Heart right ventricle (tissue), 16 donors: ENCODE data around the gene DIP2C. TPM values are rescaled to one million over a fixed set of nuclear protein-coding genes. Genes with fewer than 3 reads are reported as not detected.

Experiments
- ATAC-seq, 8 donors: fragments of 200-7000 bp; cut with Tn5 transposase; one replicate each; pipeline ENCODE4 v1.9.1; 2020; ENCODE audit warnings: mild to moderate bottlenecking in 8 of 8, moderate library complexity in 8 of 8, moderate number of reproducible peaks in 1 of 8
- DNase-seq, 2 donors: peaks; one replicate each; pipeline ENCODE4 v3.0.0-alpha.2; 2020
- H3K27ac ChIP-seq, 10 donors: fragments of 200-600 bp; sonication (generic) in 2 of 10; one replicate each; pipeline versions ENCODE4 v1.5.0 to v1.8.0; 2020 to 2022; ENCODE audit warnings: mild to moderate bottlenecking in 3 of 10
- H3K27me3 ChIP-seq, 7 donors: fragments of 200-600 bp; one replicate each; pipeline ENCODE4 v1.8.0; 2021 to 2022; ENCODE audit warnings: mild to moderate bottlenecking in 2 of 7
- H3K36me3 ChIP-seq, 9 donors: fragments of 200-600 bp; sonication (generic) in 1 of 9; one replicate each; pipeline versions ENCODE4 v1.5.0 to v1.8.0; 2020 to 2022; ENCODE audit warnings: mild to moderate bottlenecking in 2 of 9
- H3K4me1 ChIP-seq, 9 donors: fragments of 200-600 bp; sonication (generic) in 1 of 9; one replicate each; pipeline versions ENCODE4 v1.5.0 to v1.8.0; 2020 to 2022; ENCODE audit warnings: mild to moderate bottlenecking in 4 of 9
- H3K4me3 ChIP-seq, 10 donors: fragments of 200-600 bp; sonication (generic) in 2 of 10; one replicate each; pipeline versions ENCODE4 v1.5.0 to v1.8.0; 2020 to 2022; ENCODE audit warnings: mild to moderate bottlenecking in 7 of 10, moderate library complexity in 2 of 10
- H3K9me3 ChIP-seq, 11 donors: fragments of 200-600 bp in 10 of 11; sonication (generic) in 2 of 11; one replicate each; pipeline versions ENCODE4 v1.5.0 to v1.8.0; 2013 to 2022; ENCODE audit warnings: mild to moderate bottlenecking in 2 of 11, control low read depth in 1 of 11, moderate library complexity in 1 of 11
- whole genome bisulfite sequencing, 2 donors: extraction: QIAGEN DNeasy Blood & Tissue Kit; methylation state at CpG; one replicate each; pipeline ENCODE4 v1.1.7; 2013; ENCODE audit warnings: inconsistent platforms in 1 of 2; 5-methylcytosine and 5-hydroxymethylcytosine counted together
- intact Hi-C, 10 donors: fragments of 100-400 bp; cut with DNase I; formaldehyde crosslinking; loops; one replicate each; pipeline versions ENCODE4 v1.11.1 to v1.14.2; 2022
- polyA plus RNA-seq, 2 donors: library from polyadenylated mRNA; stranded (reverse); fragments of 200-250 nt; gene quantifications; one replicate each; pipeline ENCODE4 v1.2.3, GENCODE V29; 2013
- total RNA-seq, 10 donors: library from RNA; stranded (reverse); fragmentation: NEBNext Ultra II Directional in 3 of 10; extraction: Animal tissue kit (Norgen Biotek cat#: 25700) in 3 of 10; gene quantifications; one replicate each; pipeline versions ENCODE4 v1.2.1 to v1.2.4, GENCODE V29; 2021 to 2023
- TF ChIP-seq, protein P1 (sequence below), 9 donors: fragments of 200-600 bp; sonication (generic) in 2 of 9; IDR thresholded peaks; one replicate each; pipeline versions ENCODE4 v1.5.0 to v1.8.0; 2021 to 2022; ENCODE audit warnings: antibody characterized with exemption in 9 of 9, mild to moderate bottlenecking in 5 of 9, moderate library complexity in 1 of 9
- donor health status: Arrhythmogenic right ventricular cardiomyopathy.
- donor health status: ischemic (EF 13 %, LVEDD 7.1; RV severe dilation, severe dysfunction).
- donor health status: healthy with polysubstance abuse.
- donor health status: DM: no; HTN: yes; CAD: no.
- donor health status: DM: no; HTN: no; CAD: no.
- donor health status: ischemic (EF 25% LVEDD 6.9; RV normal size, moderate dysfunction).
- donor health status: ischemic (EF 25% LVEDD 5.7; RV mildly dilated, moderate dysfunction).
- donor health status: healthy.
- donor health status: DM: yes; HTN: yes; CAD: no.
- donor health status: Ischemic cardiomyopathy.
- donor health status: ischemic (EF 35%, LVEDD 5.7; RV mildly dilated, moderate dysfunction).
- donor health status: nonischemic (EF 11% LVEDD 7.7; RV severe dilation, severe dysfunction).
- donor health status: DM: yes; HTN: yes; CAD: no.
- donor health status: PGD.
- donor health status: ischemic (EF 29% LVEDD 5.4; RV normal size, mild dysfunction).
- donor health status: nonischemic (EF 23%, LVEDD 6.1; RV moderate dilation, normal function).

Gene DIP2C
- total and polyA plus RNA-seq, 12 donors: 7.1 to 48.2 (median 33.7) TPM

DNA sequence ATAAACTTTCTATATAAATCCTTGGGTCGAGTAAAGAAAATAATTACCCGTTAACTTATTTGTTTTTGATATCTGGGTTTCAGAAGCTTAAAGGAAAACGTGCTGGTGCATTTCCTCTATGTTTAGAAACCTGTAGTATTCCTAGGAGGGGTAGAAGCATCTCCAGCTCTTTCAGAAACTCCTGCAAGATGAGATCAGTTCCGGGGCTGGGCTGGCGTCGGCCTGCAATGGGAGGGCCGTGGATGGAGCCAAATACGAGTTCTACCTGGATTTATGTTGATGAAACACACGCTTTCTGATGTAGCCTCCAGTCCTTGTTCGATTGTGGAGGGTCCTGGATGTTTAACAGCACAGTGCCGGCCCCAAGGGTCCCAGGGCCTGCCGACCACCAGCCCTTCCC lies 35.8 kb upstream of the DIP2C start:
- Histone ChIP-seq H3K9me3 (no peaks in the 10 kb centered on the region), H3K4me3 (no peak overlapping the region), H3K36me3 (no peaks in the 10 kb centered on the region), H3K4me1 (no peaks in the 10 kb centered on the region), H3K27me3 (peaks cover 0 to 9% (median 0%) of the 10 kb centered on the region in 7 donors), H3K27ac (no peak overlapping the region)
- DNase-seq (no peak), ATAC-seq (no peak)
- intact Hi-C loops: no loop called here
- WGBS, 2 donors: 57 to 66% methylated on average over 12 of the region's 12 CpGs
- TF ChIP-seq, protein P1, sequence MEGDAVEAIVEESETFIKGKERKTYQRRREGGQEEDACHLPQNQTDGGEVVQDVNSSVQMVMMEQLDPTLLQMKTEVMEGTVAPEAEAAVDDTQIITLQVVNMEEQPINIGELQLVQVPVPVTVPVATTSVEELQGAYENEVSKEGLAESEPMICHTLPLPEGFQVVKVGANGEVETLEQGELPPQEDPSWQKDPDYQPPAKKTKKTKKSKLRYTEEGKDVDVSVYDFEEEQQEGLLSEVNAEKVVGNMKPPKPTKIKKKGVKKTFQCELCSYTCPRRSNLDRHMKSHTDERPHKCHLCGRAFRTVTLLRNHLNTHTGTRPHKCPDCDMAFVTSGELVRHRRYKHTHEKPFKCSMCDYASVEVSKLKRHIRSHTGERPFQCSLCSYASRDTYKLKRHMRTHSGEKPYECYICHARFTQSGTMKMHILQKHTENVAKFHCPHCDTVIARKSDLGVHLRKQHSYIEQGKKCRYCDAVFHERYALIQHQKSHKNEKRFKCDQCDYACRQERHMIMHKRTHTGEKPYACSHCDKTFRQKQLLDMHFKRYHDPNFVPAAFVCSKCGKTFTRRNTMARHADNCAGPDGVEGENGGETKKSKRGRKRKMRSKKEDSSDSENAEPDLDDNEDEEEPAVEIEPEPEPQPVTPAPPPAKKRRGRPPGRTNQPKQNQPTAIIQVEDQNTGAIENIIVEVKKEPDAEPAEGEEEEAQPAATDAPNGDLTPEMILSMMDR (IDR thresholded peaks at IDR 0.05): no peak

DNA sequence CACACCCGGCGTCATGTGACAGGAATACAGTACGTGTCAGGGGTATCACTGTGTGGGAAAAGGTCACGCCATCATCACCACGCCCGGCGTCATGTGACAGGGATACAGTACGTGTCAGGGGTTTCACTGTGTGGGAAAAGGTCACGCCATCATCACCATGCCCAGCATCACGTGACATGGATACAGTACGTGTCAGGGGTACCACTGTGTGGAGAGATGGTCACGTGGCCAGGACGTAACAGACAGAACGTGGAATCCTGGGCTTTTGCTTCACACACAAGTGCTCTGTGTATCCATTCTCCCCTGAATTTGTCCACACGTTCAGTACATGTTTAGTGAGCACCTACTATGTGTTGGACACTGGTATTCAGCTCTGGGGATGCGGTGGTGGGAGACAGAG lies 34.5 kb upstream of the DIP2C start:
- no peak overlapping the region for H3K27ac ChIP-seq
- ATAC-seq (no peak), DNase-seq (no peak)
- intact Hi-C loops: no loop called here
- 92 to 95% methylated on average over 16 of the region's 16 CpGs for WGBS, 2 donors
- peaks cover 0 to 9% (median 0%) of the 10 kb centered on the region in 7 donors for H3K27me3 ChIP-seq
- no peaks in the 10 kb centered on the region for H3K36me3 ChIP-seq
- no peaks in the 10 kb centered on the region for H3K9me3 ChIP-seq
- H3K4me3 ChIP-seq: no peak overlapping the region
- no peaks in the 10 kb centered on the region for H3K4me1 ChIP-seq
- TF ChIP-seq, protein P1 (IDR thresholded peaks at IDR 0.05): no peak

DNA sequence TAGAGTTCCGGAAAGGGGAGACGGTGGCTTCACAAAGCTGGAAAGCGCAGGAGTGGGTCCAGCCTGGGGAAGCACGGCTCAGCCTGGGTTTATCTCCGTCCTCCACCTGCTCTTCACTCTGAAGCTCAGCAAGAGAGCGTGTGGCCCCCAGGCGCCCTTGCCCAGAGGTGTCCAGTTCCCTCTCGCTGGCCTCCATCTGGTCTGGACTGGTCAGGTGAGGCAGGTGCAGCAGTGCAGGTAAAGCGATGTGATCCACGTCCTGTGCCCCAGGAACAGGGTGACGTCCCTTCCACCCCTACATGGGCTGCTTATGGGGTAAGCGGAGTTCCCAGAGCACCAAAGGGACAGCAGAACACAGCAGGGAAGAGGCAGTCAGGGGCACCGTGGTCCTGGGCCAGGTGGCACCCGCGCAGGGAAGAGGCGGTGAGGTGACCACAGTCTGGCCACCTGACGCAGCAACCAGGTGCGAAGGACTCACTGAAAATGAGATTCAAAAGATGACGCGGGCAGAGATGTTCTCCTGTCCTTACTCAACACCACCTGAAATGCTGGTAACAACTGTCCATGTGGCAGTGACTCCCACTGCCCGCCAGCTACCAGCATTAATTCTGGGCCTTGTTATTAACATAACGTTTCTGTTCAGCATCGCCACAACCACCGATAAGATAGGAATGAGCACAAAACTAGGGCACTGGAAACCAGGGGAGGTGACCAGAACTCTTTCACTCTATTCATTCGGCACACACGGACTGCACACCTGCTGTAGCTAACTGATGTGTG lies 33.0 kb upstream of the DIP2C start:
- Histone ChIP-seq H3K4me3 (no peak overlapping the region), H3K27ac (no peak overlapping the region), H3K36me3 (no peaks in the 10 kb centered on the region), H3K27me3 (peaks cover 0 to 6% (median 0%) of the 10 kb centered on the region in 7 donors), H3K9me3 (no peaks in the 10 kb centered on the region), H3K4me1 (peaks cover 0 to 1% (median 0%) of the 10 kb centered on the region in 9 donors)
- ATAC-seq: no peak
- no peak for DNase-seq
- TF ChIP-seq, protein P1 (IDR thresholded peaks at IDR 0.05): no peak
- intact Hi-C loops: no loop called here
- 93% methylated on average over 26 of the region's 26 CpGs for WGBS, 2 donors

DNA sequence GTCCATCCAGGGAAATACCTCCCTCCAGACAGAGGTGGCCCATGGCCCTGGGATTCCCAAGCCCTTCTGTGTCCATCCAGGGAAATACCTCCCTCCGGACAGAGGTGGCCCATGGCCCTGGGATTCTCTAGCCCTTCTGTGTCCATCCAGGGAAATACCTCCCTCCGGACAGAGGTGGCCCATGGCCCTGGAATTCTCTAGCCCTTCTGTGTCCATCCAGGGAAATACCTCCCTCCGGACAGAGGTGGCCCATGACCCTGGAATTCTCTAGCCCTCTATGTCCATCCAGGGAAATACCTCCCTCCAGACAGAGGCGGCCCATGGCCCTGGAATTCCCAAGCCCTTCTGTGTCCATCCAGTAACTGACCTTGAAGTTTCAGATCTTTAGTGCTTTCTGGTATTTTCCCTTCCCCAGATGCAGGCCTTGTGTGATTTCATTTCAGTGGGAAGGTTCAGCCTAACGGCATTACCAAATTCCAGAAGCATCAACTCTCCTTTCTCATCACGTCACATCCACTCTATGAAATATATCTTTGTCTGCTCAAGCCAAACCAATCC lies 28.8 kb upstream of the DIP2C start:
- ATAC-seq: no peak

More for the DNA sequence above, 28.8 kb upstream of the DIP2C start:
- 89 to 91% methylated on average over 6 of the region's 6 CpGs for WGBS, 2 donors
- Histone ChIP-seq H3K4me1 (peaks cover 0 to 12% (median 0%) of the 10 kb centered on the region in 9 donors), H3K4me3 (no peak overlapping the region), H3K27me3 (no peaks in the 10 kb centered on the region), H3K9me3 (peaks cover 0 to 21% (median 7%) of the 10 kb centered on the region in 11 donors), H3K27ac (no peak overlapping the region), H3K36me3 (no peaks in the 10 kb centered on the region)
- TF ChIP-seq, protein P1 (IDR thresholded peaks at IDR 0.05): no peak
- no peak for DNase-seq
- intact Hi-C loops: no loop called here
